SK-N-SH (cell line): ENCODE data around the gene GPRIN3. TPM values are rescaled to one million over a fixed set of nuclear protein-coding genes. Genes with fewer than 3 reads are reported as not detected.

Experiments used
- CTCF ChIA-PET: fragments of 300-600, 350-600 bp; formaldehyde crosslinking; extraction: SDS; loops from one replicate; lab custom pipeline; 2021; lab: Yijun Ruan, JAX
- POLR2A ChIA-PET: fragments of 350-600 bp; sonication (Branson Sonifier 250); formaldehyde crosslinking; extraction: SDS; loops from one replicate; lab custom pipeline; 2020; ENCODE audit warnings: antibody characterized with exemption, inconsistent platforms; lab: Yijun Ruan, JAX
- DNase-seq: peaks from one replicate; pipeline ENCODE4 v3.0.0; 2012
- H2AFZ ChIP-seq: fragments of 200-600 bp; sonication (generic); 2 replicates; pipeline ENCODE4 v1.8.1; 2016; ENCODE audit warnings: antibody characterized with exemption, mild to moderate bottlenecking, low read depth
- H3F3A ChIP-seq: fragments of 200-600 bp; sonication (generic); replicated peaks from 2 replicates; pipeline ENCODE3; 2016; ENCODE audit warnings: antibody characterized with exemption, mild to moderate bottlenecking; ENCODE audit not compliant: insufficient read depth
- H3K27ac ChIP-seq, 2 experiments: fragments of 200-500 bp in 1 of 2; fragments of 200-600 bp in 1 of 2; sonication (Bioruptor generic) in 1 of 2; sonication (generic), shearing (Covaris generic) in 1 of 2; 2 replicates each; pipeline versions ENCODE4 v1.5.1 to v1.6.1; 2014 to 2016; ENCODE audit warnings: low read depth in 2 of 2, inconsistent platforms in 1 of 2, low read length in 1 of 2, mild to moderate bottlenecking in 1 of 2, mixed read lengths in 1 of 2
- H3K27me3 ChIP-seq: fragments of 200-600 bp; sonication (generic), shearing (Covaris generic); 2 replicates; pipeline ENCODE4 v1.6.1; 2016; ENCODE audit warnings: mixed run types; ENCODE audit not compliant: insufficient read depth
- H3K36me3 ChIP-seq, 2 experiments: fragments of 200-500 bp in 1 of 2; fragments of 200-600 bp in 1 of 2; sonication (Bioruptor generic) in 1 of 2; sonication (generic) in 1 of 2; replicated peaks in 1 of 2; 2 replicates each; pipeline versions ENCODE3 to v1.5.1; 2014 to 2016; ENCODE audit warnings: low read length in 1 of 2, mild to moderate bottlenecking in 1 of 2; ENCODE audit not compliant: insufficient read depth in 2 of 2, control insufficient read depth in 1 of 2
- H3K4me1 ChIP-seq, 2 experiments: fragments of 200-500 bp in 1 of 2; fragments of 200-600 bp in 1 of 2; sonication (Bioruptor generic) in 1 of 2; sonication (generic), shearing (Covaris generic) in 1 of 2; 2 replicates each; pipeline versions ENCODE4 v1.5.1 to v1.6.1; 2014 to 2016; ENCODE audit warnings: low read depth in 1 of 2, low read length in 1 of 2, mixed run types in 1 of 2; ENCODE audit not compliant: insufficient read depth in 2 of 2, control insufficient read depth in 1 of 2
- H3K4me2 ChIP-seq: fragments of 200-600 bp; sonication (generic), shearing (Covaris generic); 2 replicates; pipeline ENCODE4 v1.6.1; 2017; ENCODE audit warnings: mixed run types
- H3K4me3 ChIP-seq, 2 experiments: fragments of 200-500 bp in 1 of 2; fragments of 200-600 bp in 1 of 2; sonication (Bioruptor generic) in 1 of 2; sonication (generic), shearing (Covaris generic) in 1 of 2; 2 replicates each; pipeline versions ENCODE4 v1.5.1 to v1.8.1; 2014 to 2016; ENCODE audit warnings: low read depth in 2 of 2, inconsistent platforms in 1 of 2, low read length in 1 of 2, mild to moderate bottlenecking in 1 of 2, mixed read lengths in 1 of 2, moderate library complexity in 1 of 2
- H3K79me2 ChIP-seq: fragments of 200-600 bp; sonication (generic); 2 replicates; pipeline ENCODE4 v1.8.1; 2017; ENCODE audit warnings: mild to moderate bottlenecking; ENCODE audit not compliant: insufficient read depth
- H3K9ac ChIP-seq: fragments of 200-600 bp; sonication (generic); 2 replicates; pipeline ENCODE4 v1.6.1; 2017; ENCODE audit warnings: mixed run types
- H3K9me2 ChIP-seq: fragments of 200-600 bp; sonication (generic); 2 replicates; pipeline ENCODE4 v1.6.1; 2017; ENCODE audit warnings: mixed run types
- H3K9me3 ChIP-seq: fragments of 200-600 bp; sonication (generic); 2 replicates; pipeline ENCODE4 v1.6.1; 2017; ENCODE audit warnings: mixed run types, mild to moderate bottlenecking, moderate library complexity
- H4K20me1 ChIP-seq: fragments of 200-600 bp; sonication (generic); 2 replicates; pipeline ENCODE4 v1.6.1; 2017; ENCODE audit warnings: mild to moderate bottlenecking, mixed run types; ENCODE audit not compliant: insufficient read depth
- ELF1 ChIP-seq: IDR thresholded peaks from 2 replicates; pipeline ENCODE4 v1.4.0; 2012
- EZH2phosphoT487 ChIP-seq: fragments of 200-600 bp; sonication (generic); IDR thresholded peaks from 2 replicates; pipeline ENCODE4 v1.6.1; 2017; ENCODE audit warnings: low read depth, mixed run types, mild to moderate bottlenecking, antibody characterized with exemption, moderate library complexity, borderline replicate concordance
- FOXJ3 ChIP-seq: sonication (generic); formaldehyde crosslinking; IDR thresholded peaks from 2 replicates; pipeline ENCODE4 v1.5.1; 2020; ENCODE audit warnings: mild to moderate bottlenecking, missing genetic modification reagents
- FOXM1 ChIP-seq: IDR thresholded peaks from 2 replicates; pipeline ENCODE4 v1.4.0; 2012; ENCODE audit warnings: low read depth, mild to moderate bottlenecking
- GABPA ChIP-seq: IDR thresholded peaks from 2 replicates; pipeline ENCODE4 v1.4.0; 2012; ENCODE audit warnings: low read depth, mild to moderate bottlenecking
- GATA2 ChIP-seq: sonication (generic); formaldehyde crosslinking; IDR thresholded peaks from 2 replicates; pipeline ENCODE4 v1.5.0; 2020; ENCODE audit warnings: mild to moderate bottlenecking, missing genetic modification reagents
- POLR2AphosphoS5 ChIP-seq: IDR thresholded peaks from 2 replicates; pipeline ENCODE4 v1.6.1; 2012; ENCODE audit warnings: low read depth, low read length
- REST ChIP-seq: IDR thresholded peaks from 2 replicates; pipeline ENCODE4 v1.6.1; 2012; ENCODE audit warnings: mild to moderate bottlenecking, low read depth, low read length, moderate library complexity
- RFX5 ChIP-seq: IDR thresholded peaks from 2 replicates; pipeline ENCODE4 v1.6.1; 2012; ENCODE audit warnings: mild to moderate bottlenecking, improper control_type of control experiment, low read length
- RXRA ChIP-seq: IDR thresholded peaks from 2 replicates; pipeline ENCODE4 v1.4.0; 2012; ENCODE audit warnings: low read depth, mild to moderate bottlenecking, borderline replicate concordance
- SIN3A ChIP-seq: IDR thresholded peaks from 2 replicates; pipeline ENCODE4 v1.6.1; 2012; ENCODE audit warnings: low read depth, mild to moderate bottlenecking, low read length, moderate library complexity, borderline replicate concordance
- TCF12 ChIP-seq: IDR thresholded peaks from 2 replicates; pipeline ENCODE4 v1.4.0; 2012
- WGBS: methylation state at CpG from one replicate; pipeline ENCODE4 v1.1.6; 2017; ENCODE audit warnings: low lambda C conversion rate; 5-methylcytosine and 5-hydroxymethylcytosine counted together
- polyA plus RNA-seq, 3 experiments: library from polyadenylated mRNA; depleted of rRNA; stranded (reverse); fragments of >200 nt; gene quantifications; 2 replicates each; pipeline ENCODE4 v1.2.3, GENCODE V29; 2012
- TF ChIP-seq, protein P1 (sequence below): IDR thresholded peaks from 2 replicates; pipeline ENCODE4 v1.4.0; 2012; ENCODE audit warnings: low read depth, borderline replicate concordance
- TF ChIP-seq, protein P2 (sequence below): fragments of 150-350 bp; IDR thresholded peaks from 2 replicates; pipeline ENCODE4 v1.6.1; 2016; ENCODE audit warnings: mild to moderate bottlenecking, low read depth, low read length
- TF ChIP-seq, protein P3 (sequence below): fragments of 200-600 bp; sonication (generic); IDR thresholded peaks from 2 replicates; pipeline ENCODE4 v1.6.1; 2017; ENCODE audit warnings: antibody characterized with exemption, mild to moderate bottlenecking, moderate library complexity

Gene GPRIN3
- polyA plus RNA-seq, 1 of the 3 experiments (the other 2 are of a cell fraction), result not detected

- ChIA-PET CTCF (no interaction called here), POLR2A (no interaction called here)
Measured at GRCh38 chr4:89337681-89338080, 30.1 kb upstream of the GPRIN3 start.

GRCh38 chr4:89336818-89337420, 29.3 kb upstream of the GPRIN3 start:
- H3K27ac ChIP-seq, result no peak overlapping the region
- H3K4me1 ChIP-seq, result no peaks in the 10 kb centered on the region
- CTCF ChIA-PET, result no interaction called here
- WGBS, result 8% methylated on average over 4 of the region's 4 CpGs
- no peaks in the 10 kb centered on the region for H4K20me1 ChIP-seq
- TF ChIP-seq GABPA (no peak), TCF12 (no peak), POLR2AphosphoS5 (no peak), REST (no peak), FOXM1 (no peak), EZH2phosphoT487 (no peak), GATA2 (CRISPR knock-in tag) (no peak), RXRA (no peak), SIN3A (no peak), FOXJ3 (CRISPR knock-in tag) (no peak)
- TF ChIP-seq, protein P1, sequence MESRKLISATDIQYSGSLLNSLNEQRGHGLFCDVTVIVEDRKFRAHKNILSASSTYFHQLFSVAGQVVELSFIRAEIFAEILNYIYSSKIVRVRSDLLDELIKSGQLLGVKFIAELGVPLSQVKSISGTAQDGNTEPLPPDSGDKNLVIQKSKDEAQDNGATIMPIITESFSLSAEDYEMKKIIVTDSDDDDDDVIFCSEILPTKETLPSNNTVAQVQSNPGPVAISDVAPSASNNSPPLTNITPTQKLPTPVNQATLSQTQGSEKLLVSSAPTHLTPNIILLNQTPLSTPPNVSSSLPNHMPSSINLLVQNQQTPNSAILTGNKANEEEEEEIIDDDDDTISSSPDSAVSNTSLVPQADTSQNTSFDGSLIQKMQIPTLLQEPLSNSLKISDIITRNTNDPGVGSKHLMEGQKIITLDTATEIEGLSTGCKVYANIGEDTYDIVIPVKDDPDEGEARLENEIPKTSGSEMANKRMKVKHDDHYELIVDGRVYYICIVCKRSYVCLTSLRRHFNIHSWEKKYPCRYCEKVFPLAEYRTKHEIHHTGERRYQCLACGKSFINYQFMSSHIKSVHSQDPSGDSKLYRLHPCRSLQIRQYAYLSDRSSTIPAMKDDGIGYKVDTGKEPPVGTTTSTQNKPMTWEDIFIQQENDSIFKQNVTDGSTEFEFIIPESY, result no peak
- TF ChIP-seq, protein P2, sequence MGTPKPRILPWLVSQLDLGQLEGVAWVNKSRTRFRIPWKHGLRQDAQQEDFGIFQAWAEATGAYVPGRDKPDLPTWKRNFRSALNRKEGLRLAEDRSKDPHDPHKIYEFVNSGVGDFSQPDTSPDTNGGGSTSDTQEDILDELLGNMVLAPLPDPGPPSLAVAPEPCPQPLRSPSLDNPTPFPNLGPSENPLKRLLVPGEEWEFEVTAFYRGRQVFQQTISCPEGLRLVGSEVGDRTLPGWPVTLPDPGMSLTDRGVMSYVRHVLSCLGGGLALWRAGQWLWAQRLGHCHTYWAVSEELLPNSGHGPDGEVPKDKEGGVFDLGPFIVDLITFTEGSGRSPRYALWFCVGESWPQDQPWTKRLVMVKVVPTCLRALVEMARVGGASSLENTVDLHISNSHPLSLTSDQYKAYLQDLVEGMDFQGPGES, result no peak
- TF ChIP-seq, protein P3, sequence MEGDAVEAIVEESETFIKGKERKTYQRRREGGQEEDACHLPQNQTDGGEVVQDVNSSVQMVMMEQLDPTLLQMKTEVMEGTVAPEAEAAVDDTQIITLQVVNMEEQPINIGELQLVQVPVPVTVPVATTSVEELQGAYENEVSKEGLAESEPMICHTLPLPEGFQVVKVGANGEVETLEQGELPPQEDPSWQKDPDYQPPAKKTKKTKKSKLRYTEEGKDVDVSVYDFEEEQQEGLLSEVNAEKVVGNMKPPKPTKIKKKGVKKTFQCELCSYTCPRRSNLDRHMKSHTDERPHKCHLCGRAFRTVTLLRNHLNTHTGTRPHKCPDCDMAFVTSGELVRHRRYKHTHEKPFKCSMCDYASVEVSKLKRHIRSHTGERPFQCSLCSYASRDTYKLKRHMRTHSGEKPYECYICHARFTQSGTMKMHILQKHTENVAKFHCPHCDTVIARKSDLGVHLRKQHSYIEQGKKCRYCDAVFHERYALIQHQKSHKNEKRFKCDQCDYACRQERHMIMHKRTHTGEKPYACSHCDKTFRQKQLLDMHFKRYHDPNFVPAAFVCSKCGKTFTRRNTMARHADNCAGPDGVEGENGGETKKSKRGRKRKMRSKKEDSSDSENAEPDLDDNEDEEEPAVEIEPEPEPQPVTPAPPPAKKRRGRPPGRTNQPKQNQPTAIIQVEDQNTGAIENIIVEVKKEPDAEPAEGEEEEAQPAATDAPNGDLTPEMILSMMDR, result no peak
- no peaks in the 10 kb centered on the region for H3K9me3 ChIP-seq
- H2AFZ ChIP-seq, result no peak overlapping the region
- DNase-seq, result no peak
- H3K9ac ChIP-seq, result no peak overlapping the region
- no peaks in the 10 kb centered on the region for H3K27me3 ChIP-seq
- POLR2A ChIA-PET, result no interaction called here
- H3K4me3 ChIP-seq, result no peak overlapping the region
- H3K9me2 ChIP-seq, result no peaks in the 10 kb centered on the region
- H3K4me2 ChIP-seq, result no peak overlapping the region
- no peaks in the 10 kb centered on the region for H3K36me3 ChIP-seq
- H3F3A ChIP-seq, result no peaks in the 10 kb centered on the region
- no peaks in the 10 kb centered on the region for H3K79me2 ChIP-seq

More at GRCh38 chr4:89337681-89338080, 30.1 kb upstream of the GPRIN3 start:
- no peak overlapping the region for H3K9ac ChIP-seq
- no peak overlapping the region for H3K4me2 ChIP-seq
- H3K9me3 ChIP-seq, result no peaks in the 10 kb centered on the region
- H3K4me1 ChIP-seq, result no peaks in the 10 kb centered on the region
- H4K20me1 ChIP-seq, result no peaks in the 10 kb centered on the region
- no peaks in the 10 kb centered on the region for H3K9me2 ChIP-seq
- 55% methylated on average over 2 of the region's 2 CpGs for WGBS
- H3K27me3 ChIP-seq, result no peaks in the 10 kb centered on the region
- no peaks in the 10 kb centered on the region for H3K79me2 ChIP-seq
- TF ChIP-seq ELF1, result no peak
- TF ChIP-seq RFX5, result no peak
- no peak for TF ChIP-seq TCF12
- no peak for TF ChIP-seq FOXM1
- H3K4me3 ChIP-seq, result no peak overlapping the region
- H3F3A ChIP-seq, result no peaks in the 10 kb centered on the region
- no peaks in the 10 kb centered on the region for H3K36me3 ChIP-seq
- no peak overlapping the region for H2AFZ ChIP-seq
- no peak for DNase-seq
- no peak overlapping the region for H3K27ac ChIP-seq
